ENCODE data around the gene AVPR1B.

The AVPR1B gene

GRCh38 chr1:206109718-206110117 lies 7.5 kb downstream of the AVPR1B start:
- DNase-seq (ENCODE audit: extremely low spot score) = no peak
- ChIA-PET POLR2A (no interaction called here), CTCF (interaction anchor here (0.9 to 18.3 kb wide), 4 partner anchors 20 to 191 kb away, joined by 3 to 323 read pairs (median 108); no protein-coding TSS in a partner anchor)
- no peak for TF ChIP-seq CTCF (IDR thresholded peaks at IDR 0.05; ENCODE audit: control extremely low read depth, extremely low read depth, low read depth, missing control alignments)

GRCh38 chr1:206108635-206109034 lies 8.6 kb downstream of the AVPR1B start:
- DNase-seq (ENCODE audit: extremely low spot score) = no peak
- POLR2A ChIA-PET = no interaction called here
- CTCF ChIA-PET = interaction anchor here (0.7 to 18.3 kb wide), 15 partner anchors 9 to 449 kb away, joined by 3 to 323 read pairs (median 4); no protein-coding TSS in a partner anchor
- TF ChIP-seq CTCF (IDR thresholded peaks at IDR 0.05; ENCODE audit: control extremely low read depth, extremely low read depth, low read depth, missing control alignments) = no peak

- CTCF ChIA-PET = interaction anchor here (1.0 to 18.3 kb wide), 29 partner anchors 8 to 1127 kb away, joined by 3 to 323 read pairs (median 7); partner anchors contain the start of gene CTSE
- POLR2A ChIA-PET = no interaction called here
- no peak for DNase-seq (ENCODE audit: extremely low spot score)
- no peak for TF ChIP-seq CTCF (IDR thresholded peaks at IDR 0.05; ENCODE audit: control extremely low read depth, extremely low read depth, low read depth, missing control alignments)
These were observed 10.0 kb downstream of the AVPR1B start for GRCh38 chr1:206107168-206107544.

- peak; percentile 85 for TF ChIP-seq CTCF (IDR thresholded peaks at IDR 0.05; ENCODE audit: control extremely low read depth, extremely low read depth, low read depth, missing control alignments)
- POLR2A ChIA-PET = no interaction called here
- DNase-seq (ENCODE audit: extremely low spot score) = peak; percentile 86
- CTCF ChIA-PET = interaction anchor here (0.6 to 18.3 kb wide), 47 partner anchors 9 to 1127 kb away, joined by 3 to 323 read pairs (median 5); partner anchors contain the start of gene CTSE
These were observed 10.6 kb downstream of the AVPR1B start for GRCh38 chr1:206106328-206107167.

GRCh38 chr1:206105464-206105995 lies 11.7 kb downstream of the AVPR1B start:
- POLR2A ChIA-PET = no interaction called here
- TF ChIP-seq CTCF (IDR thresholded peaks at IDR 0.05; ENCODE audit: control extremely low read depth, extremely low read depth, low read depth, missing control alignments) = no peak
- CTCF ChIA-PET = interaction anchor here (0.9 to 18.3 kb wide), 37 partner anchors 9 to 876 kb away, joined by 3 to 323 read pairs (median 7); partner anchors contain the start of gene CTSE
- no peak for DNase-seq (ENCODE audit: extremely low spot score)

GRCh38 chr1:206103979-206104378 lies 13.2 kb downstream of the AVPR1B start:
- ChIA-PET POLR2A (no interaction called here), CTCF (interaction anchor here (0.6 to 18.3 kb wide), 4 partner anchors 11 to 122 kb away, joined by 3 to 323 read pairs (median 112); no protein-coding TSS in a partner anchor)
- DNase-seq (ENCODE audit: extremely low spot score) = no peak
- no peak for TF ChIP-seq CTCF (IDR thresholded peaks at IDR 0.05; ENCODE audit: control extremely low read depth, extremely low read depth, low read depth, missing control alignments)
